ENCODE data around the gene SPRR2B. TPM values are rescaled to one million over a fixed set of nuclear protein-coding genes. Genes with fewer than 3 reads are reported as not detected.

The SPRR2B gene
- total RNA-seq, 1 donor from 2014 or later, result not detected

Other genes starting within 250 kb of the SPRR2B start
- gene LCE1A, start 244.1 kb downstream of the SPRR2B start, total RNA-seq, result not detected in 2 replicates
- not detected in 2 replicates for gene LCE6A, start 228.8 kb downstream of the SPRR2B start, total RNA-seq
- not detected in 2 replicates for gene LCE7A, start 211.6 kb downstream of the SPRR2B start, total RNA-seq
- gene SMCP, start 193.3 kb downstream of the SPRR2B start, total RNA-seq, result not detected in 2 replicates
- gene IVL, start 163.1 kb downstream of the SPRR2B start, total RNA-seq, result not detected in 2 replicates
- not detected in 2 replicates for gene SPRR5, start 124.4 kb downstream of the SPRR2B start, total RNA-seq
- not detected in 2 replicates for gene SPRR4, start 101.0 kb downstream of the SPRR2B start, total RNA-seq
- gene SPRR1A, start 87.5 kb downstream of the SPRR2B start, total RNA-seq, result not detected in 2 replicates
- gene SPRR3, start 69.9 kb downstream of the SPRR2B start, total RNA-seq, result not detected in 2 replicates
- gene SPRR1B, start 40.4 kb downstream of the SPRR2B start, total RNA-seq, result not detected in 2 replicates
- gene SPRR2D, start 30.5 kb downstream of the SPRR2B start, total RNA-seq, result not detected in 2 replicates
- not detected in 2 replicates for gene SPRR2A, start 14.1 kb downstream of the SPRR2B start, total RNA-seq
- not detected in 2 replicates for gene SPRR2E, start 22.9 kb upstream of the SPRR2B start, total RNA-seq
- gene SPRR2F, start 41.9 kb upstream of the SPRR2B start, total RNA-seq, result not detected in 2 replicates
- not detected in 2 replicates for gene SPRR2G, start 79.3 kb upstream of the SPRR2B start, total RNA-seq
- not detected in 2 replicates for gene LELP1, start 131.8 kb upstream of the SPRR2B start, total RNA-seq
- gene PRR9, start 146.0 kb upstream of the SPRR2B start, total RNA-seq, result not detected in 2 replicates
- gene LORICRIN, start 188.1 kb upstream of the SPRR2B start, total RNA-seq, result not detected in 2 replicates
- gene PGLYRP3, start 241.3 kb upstream of the SPRR2B start, total RNA-seq, result not detected in 2 replicates